HL-60/S4 (cell line): ENCODE measurements around the gene SIRT3.
"Not testable (repeated sequence)": the region's sequence is repeated elsewhere in the genome, so short reads cannot be mapped to it uniquely, and the experiment has no call there.

Source experiments
- in situ Hi-C: fragments of 300-500 bp; cut with MboI; formaldehyde crosslinking; loops from 2 replicates; pipeline ENCODE4 v1.14.3; 2022; ENCODE audit warnings: low sequenced_read_pairs

Gene SIRT3

GRCh38 chr11:180242-180641 lies 55.9 kb downstream of the SIRT3 start:
- in situ Hi-C loops, result not testable (repeated sequence)
